Activated T-cell treated with anti-CD3 and anti-CD28 coated beads for 24 hours (primary cell): ENCODE measurements around the gene PRDM2.

Source experiments
- DNase-seq: peaks from one replicate; pipeline ENCODE4 v3.0.0-alpha.2; 2020; ENCODE audit warnings: low read depth

PRDM2 gene

GRCh38 chr1:13733711-13734110 is 33.7 kb downstream of the PRDM2 start:
- no peak for DNase-seq

- DNase-seq: no peak
Measured at GRCh38 chr1:13735168-13735930, 35.4 kb downstream of the PRDM2 start.

- no peak for DNase-seq
Measured at GRCh38 chr1:13737398-13737797, 37.4 kb downstream of the PRDM2 start.

- DNase-seq: no peak
Measured at GRCh38 chr1:13746342-13746741, 46.4 kb downstream of the PRDM2 start.

- DNase-seq: peak; percentile 93
Measured at GRCh38 chr1:13748610-13749505, 48.9 kb downstream of the PRDM2 start.

- no peak for DNase-seq
Measured at GRCh38 chr1:13749543-13750341, 49.8 kb downstream of the PRDM2 start.

- DNase-seq: no peak
Measured at GRCh38 chr1:13751458-13751871, 51.5 kb downstream of the PRDM2 start.

- DNase-seq: no peak
Measured at GRCh38 chr1:13751985-13752384, 52.0 kb downstream of the PRDM2 start.

GRCh38 chr1:13752852-13753251 is 52.9 kb downstream of the PRDM2 start:
- no peak for DNase-seq

- DNase-seq: no peak
Measured at GRCh38 chr1:13753636-13754402, 53.8 kb downstream of the PRDM2 start.

- no peak for DNase-seq
Measured at GRCh38 chr1:13754510-13755103, 54.6 kb downstream of the PRDM2 start.

GRCh38 chr1:13756557-13757315 is 56.7 kb downstream of the PRDM2 start:
- DNase-seq: no peak

- no peak for DNase-seq
Measured at GRCh38 chr1:13757693-13758092, 57.7 kb downstream of the PRDM2 start.

GRCh38 chr1:13759072-13759471 is 59.1 kb downstream of the PRDM2 start:
- DNase-seq: no peak

GRCh38 chr1:13760340-13760739 is 60.4 kb downstream of the PRDM2 start:
- DNase-seq: no peak

GRCh38 chr1:13760921-13761320 is 60.9 kb downstream of the PRDM2 start:
- DNase-seq: no peak

- DNase-seq: no peak
Measured at GRCh38 chr1:13761883-13762282, 61.9 kb downstream of the PRDM2 start.

- no peak for DNase-seq
Measured at GRCh38 chr1:13762642-13763041, 62.7 kb downstream of the PRDM2 start.

- no peak for DNase-seq
Measured at GRCh38 chr1:13763222-13763621, 63.2 kb downstream of the PRDM2 start.

- DNase-seq: no peak
Measured at GRCh38 chr1:13763991-13764390, 64.0 kb downstream of the PRDM2 start.
